Raji (cell line): ENCODE measurements around the gene SYNE4.

ENCODE experiments used
- POLR2A ChIP-seq: IDR thresholded peaks from 2 replicates; pipeline ENCODE4 v1.6.1; 2011; ENCODE audit warnings: low read depth, low read length, control low read depth; ENCODE audit not compliant: insufficient read depth

SYNE4 gene

DNA sequence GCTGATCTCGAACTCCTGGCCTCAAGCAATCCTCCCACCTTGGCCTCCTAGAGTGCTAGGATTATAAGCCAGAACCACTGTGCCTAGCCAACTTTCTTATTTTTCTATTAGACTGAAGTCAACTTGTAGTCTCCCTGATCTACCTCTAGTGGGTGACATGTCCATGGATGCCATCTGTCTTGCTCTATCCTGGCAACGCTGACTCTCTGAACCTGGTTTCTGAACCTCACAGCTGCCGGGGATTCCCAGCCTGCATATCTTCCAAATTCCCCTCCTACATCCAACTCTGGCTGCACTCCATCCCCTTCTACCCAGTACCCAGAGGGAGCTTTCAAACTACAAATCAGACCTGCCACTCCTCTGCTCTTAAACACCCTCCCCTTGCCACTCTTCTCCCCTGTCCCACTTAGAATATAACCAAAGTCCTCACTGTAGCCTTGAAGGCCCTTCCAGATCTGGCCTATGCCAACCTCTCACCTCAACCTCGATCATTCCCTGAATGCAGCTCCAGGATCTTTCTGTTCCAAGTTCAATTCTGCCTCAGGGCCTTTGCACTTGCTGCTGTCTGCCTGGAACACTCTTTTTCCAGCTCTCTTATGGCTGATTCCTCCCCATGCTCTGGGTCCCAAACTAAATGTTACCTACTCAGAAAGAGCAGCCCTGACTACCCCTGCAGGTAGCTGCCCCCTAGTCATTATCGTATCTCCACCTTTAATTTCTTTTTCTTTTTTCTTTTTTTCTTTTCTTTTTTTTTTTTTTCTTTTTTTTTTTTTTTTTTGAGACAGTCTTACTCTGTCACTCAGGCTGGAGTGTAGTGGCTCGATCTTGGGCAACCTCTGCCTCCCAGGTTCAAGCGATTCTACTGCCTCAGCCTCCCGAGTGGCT, 21.9 kb upstream of the SYNE4 start:
- no peak for TF ChIP-seq POLR2A

DNA sequence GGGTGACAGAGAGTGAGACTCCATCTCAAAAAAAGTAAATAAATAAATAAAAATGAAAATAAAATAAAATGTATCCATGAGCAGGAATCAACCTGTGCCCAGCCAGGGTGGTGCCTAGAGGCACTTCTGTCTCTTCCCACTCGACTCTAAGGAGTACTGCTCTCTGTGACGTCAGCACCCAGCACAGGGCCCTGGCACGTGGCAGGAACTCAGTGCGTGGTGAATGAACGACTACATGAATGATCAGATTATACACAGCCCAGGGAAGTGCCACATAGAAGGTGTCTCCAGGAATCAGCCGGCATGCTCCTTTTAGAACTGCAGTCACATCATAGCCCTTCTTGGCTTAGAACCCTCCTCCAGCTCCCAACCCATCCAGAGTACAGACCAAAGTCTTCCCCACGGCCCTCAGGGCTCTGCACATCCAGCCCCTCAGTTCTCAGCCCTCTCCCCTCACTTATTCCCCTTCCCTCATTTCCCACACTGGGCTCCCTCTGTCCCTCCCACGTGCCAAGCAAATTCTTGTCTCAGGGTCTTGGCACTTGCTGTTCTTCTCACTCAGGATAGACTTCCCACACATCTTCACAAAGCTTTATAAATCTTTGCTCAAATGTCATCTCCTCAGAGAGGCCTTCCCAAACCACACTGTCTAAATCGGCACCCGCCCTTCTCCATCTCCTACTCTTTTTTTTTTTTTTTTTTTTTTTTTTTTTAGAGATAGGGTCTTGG, 19.9 kb upstream of the SYNE4 start:
- no peak for TF ChIP-seq POLR2A

DNA sequence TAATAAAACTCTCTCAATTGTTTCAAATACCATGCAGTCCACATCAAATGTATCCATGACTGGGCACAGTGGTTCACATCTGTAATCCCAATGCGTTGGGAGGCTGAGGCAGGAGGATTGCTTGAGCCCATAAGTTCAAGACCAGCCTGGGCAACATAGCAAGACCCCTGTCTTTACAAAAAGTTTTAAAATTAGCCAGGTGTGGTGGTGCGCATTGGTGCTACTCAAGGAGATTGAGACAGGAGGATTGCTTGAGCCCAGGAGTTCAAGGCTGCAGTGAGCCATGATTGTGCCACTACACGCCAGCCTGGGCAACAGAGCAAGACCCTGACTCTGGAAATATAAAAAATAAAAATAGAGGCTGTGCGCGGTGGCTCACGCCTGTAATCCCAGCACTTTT, 19.1 kb upstream of the SYNE4 start:
- no peak for TF ChIP-seq POLR2A

DNA sequence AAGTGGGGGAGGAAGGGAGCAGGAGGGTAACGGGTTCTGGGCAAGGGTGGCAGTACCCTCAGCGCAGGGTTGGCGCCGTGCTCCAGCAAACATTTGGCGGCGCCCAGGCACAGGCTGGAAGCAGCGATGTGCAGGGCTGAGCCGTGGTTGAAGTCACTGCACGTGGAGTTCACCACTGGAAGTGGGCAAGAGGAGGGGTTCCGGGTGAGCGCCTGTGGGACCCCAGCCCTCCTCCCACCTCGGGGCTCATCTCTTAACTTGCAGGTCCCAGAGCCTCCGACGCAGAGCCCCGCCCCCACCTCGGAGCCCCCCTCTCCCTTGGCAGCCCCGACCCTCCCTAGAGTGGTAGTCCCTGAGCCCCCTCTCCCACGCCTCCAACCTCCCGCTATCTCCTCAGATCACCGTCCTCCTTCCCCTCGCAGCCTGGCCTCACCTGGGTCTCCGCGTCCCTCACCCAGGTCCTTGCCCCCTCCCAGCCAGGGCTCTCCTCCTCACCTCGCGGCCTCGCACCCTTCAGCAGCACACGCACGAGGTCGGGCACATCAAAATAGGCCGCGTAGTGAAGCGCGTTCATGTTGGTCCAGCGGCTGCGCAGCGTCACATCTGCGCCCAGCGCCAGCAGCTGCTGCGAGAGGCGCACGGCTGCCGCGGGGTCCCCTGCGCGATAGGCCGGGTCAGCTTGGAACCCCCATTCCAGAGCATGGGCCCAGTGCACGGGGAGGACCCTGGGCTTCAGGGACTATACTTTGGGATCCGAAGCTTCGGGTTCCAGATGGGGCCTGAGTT, 17.7 kb upstream of the SYNE4 start:
- no peak for TF ChIP-seq POLR2A

DNA sequence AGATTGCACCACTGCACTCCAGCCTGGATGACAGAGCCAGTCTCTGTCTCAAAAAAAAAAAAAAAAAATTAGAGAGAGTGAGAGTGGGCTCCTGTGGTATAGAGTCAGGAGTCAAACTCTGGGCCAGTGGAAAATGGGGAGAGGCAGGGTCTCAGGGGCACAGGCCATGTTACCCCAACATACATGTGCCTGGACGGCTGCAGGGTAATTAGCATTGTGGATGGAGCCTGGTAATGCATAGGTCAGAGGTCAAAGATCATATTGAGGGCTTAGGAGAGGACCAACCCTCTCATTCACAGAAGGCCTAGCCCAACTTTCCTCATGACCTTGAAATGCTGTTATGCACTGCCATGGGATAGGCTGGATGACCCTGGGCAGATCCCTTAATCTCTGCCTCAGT, 16.9 kb upstream of the SYNE4 start:
- TF ChIP-seq POLR2A = no peak

DNA sequence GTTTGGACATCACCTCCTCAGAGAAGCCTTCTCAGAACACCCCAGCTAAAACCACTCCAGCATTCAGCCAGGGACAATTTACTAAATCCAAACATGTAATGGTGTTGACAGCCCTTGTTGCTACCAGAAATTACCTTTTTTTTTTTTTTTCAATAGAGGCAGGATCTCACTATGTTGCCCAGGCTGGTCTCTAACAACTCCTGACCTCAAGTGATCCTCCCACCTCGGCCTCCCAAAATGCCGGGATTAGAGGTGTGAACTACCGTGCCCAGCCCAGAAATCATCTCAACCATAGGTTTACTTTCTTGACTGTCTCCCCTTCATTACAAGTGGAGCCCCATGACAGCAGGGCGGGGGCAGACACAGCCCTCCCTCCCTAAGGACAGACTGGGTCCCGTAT, 14.8 kb upstream of the SYNE4 start:
- no peak for TF ChIP-seq POLR2A

DNA sequence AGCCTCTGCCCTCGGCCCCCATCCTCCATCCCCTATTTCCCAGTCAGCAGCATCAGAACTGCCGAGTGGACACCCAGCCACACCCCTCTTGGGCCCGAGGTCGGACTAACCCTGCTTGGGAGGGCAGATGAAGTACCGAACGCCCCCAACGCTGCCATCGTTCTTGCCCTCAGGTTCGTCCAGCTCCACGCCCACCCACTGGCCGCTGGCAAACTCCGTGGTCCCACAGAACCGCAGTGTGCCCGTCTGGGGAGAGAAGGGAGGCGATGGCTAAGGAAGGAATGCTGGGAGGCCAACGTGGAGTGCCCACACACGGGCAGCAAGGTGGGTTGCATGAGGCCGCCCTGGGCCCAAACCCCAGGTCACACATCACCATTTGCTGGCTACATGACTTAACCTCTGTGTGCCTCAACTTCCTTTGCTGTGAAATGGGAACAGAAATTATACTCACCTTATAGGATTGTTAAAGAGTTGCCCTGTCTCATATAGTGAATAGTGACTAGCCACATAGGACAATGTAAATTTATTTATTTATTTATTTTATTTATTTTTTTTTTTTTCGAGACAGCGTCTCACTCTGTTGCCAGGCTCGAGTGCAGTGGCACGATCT, 10.6 kb upstream of the SYNE4 start:
- no peak for TF ChIP-seq POLR2A

DNA sequence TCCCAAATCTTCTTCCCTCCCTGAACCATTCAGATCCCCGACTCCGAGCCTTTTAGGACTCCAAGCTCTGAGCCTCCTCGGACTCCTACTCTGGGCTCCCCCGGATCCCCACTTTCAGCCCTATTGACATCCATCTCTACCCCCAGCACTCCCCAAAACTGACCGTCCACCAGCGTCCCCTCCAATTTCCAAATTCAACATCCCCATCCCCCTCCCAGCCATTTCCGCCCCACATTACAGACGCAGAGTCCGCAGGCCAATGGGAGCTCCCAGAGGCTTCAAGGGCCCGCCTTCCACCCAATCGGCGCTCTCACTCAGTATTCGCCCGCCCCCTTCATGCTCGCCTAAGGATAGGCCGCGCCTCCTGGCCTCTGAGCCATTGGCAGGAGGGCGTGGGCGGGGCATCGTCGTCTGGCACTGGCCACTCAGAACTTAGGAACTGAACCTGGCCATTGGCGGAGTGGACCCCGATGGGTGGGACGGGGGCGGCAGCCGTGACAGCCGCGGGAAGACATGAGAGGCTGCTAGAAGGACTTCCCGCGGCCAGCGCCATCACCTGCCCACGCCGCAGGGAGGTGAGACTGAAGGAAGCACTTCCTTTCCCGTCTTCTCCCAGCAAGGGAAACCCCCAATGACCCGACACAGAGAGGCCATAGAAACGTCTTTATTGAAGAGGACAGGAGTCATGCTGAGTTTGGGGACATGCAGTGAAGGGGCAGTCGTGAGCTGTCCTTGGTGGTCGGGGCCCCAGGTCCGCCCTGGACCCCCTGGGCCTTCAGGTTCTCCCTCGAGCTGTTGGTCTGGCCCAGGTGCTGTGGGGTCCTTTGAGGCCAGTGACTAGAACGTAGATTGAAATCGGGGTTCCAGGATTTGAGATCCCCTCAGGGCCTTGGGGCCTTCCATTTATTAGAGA, 5.7 kb upstream of the SYNE4 start, which contains the start of gene ALKBH6:
Gene ALKBH6 (minus strand): TSS at position 202 of the 913 bp plus-strand sequence. CDS start 816 bp downstream, outside the sequence.
- peak; percentile 78 for TF ChIP-seq POLR2A

DNA sequence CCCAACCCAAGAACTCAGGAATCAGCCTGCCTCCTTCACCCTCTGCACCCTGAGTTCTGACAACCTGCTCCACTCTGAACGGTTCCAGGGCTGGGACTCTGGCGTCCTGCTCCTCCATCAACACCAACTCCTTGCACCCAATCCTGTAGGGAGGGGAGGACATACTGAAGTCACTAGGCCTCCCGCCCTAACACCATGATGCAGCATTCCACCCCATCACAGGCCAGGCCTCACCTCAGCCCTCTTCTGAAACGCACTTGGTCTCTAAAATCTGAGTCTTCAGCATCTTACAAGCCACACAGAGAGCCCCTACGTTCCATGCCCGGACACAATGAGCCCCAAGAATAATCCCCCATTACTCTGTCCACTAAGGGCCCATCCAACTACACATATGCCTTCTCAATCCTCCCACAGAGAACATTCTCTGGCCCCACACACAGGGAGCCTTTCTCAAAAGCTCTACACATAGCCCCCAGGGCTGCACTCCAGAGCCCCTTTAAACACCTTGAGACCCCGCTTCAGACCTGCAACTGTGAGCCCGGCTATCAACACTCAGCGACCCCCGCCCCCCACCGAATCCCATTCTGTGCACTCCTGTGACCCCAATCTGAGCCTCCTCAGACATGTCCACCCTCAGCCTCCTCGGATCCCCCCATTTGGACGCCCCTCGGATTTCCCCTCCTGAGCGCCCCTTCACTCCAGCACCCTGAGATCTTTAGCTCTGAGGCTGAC, 4.8 kb upstream of the SYNE4 start:
- no peak for TF ChIP-seq POLR2A

DNA sequence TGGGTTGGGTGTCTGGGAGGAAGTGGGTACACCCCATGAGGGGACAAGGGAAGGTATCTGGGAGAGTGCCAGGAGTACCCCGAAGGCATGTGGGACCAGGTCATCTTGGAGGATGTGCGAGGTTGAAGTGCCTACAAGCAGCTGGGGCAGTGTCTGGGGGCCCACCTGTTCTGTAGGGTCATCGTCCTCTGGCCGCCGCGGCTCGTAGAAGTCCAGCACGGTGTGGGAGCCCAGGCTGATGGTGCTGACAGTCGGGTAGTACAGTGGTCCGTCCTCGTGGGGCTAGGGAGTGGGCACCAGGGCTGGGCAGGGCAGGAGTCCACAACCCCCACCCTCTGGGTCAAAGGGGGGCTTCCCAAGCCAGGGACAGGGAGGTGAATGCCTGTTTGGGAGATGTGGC, 1.8 kb upstream of the SYNE4 start:
- TF ChIP-seq POLR2A = no peak

DNA sequence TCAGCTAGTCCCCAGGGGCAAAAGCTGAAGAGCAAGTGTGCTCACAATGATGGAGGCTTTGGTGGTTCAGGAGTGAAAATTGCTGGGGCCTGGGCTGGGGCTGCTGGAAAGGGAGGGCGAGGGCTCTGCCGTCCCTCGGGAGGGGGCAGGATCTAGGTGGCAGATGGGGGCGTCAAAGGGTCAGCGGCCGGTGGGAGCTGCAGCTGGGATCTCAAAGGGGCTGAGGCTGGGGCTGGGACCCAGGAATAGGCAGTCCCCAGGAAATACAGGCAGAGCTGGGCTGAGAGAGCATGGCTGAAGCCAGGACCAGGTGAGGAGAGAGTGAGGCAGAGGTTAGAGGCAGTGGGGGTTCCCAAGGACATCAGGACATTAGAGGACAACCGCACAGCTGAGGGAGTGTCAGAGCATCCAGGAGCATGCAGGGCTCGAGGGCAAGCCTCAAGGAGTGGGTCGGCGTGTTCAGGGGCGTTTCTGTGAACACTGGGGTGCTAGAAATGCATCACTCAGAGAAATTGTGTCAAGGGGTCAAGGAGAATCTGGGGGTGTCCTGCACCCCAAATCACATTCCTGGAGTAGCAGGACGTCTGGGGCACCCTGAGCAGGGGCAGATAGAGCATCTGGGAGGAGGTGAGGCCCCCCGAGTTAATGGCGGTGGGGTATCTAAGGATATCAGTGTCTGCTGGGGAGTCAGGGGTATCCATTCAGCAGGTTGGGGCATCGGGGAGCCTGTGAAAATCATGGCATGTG, 1.2 kb upstream of the SYNE4 start:
- no peak for TF ChIP-seq POLR2A

DNA sequence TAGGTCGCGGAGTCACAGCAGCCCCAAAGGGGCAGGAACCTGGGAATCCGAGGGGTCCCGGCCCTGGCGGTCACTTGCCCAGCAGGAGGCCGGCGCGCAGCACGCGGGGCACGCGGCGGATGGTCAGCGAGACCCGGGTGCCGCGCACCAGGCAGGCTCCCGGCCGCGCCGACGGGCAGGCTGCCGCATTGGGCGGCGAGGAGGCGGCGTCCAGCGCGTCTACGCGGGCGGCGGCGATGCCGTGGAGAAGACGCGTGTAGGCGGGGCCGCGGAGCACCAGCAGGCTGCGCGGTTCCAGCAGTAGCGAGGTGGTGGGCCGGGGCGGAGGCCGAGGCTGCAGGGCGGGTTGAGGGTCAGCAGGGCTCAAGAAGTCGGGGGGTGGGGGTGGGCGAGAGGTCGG, 607 bp upstream of the SYNE4 start:
- no peak for TF ChIP-seq POLR2A

DNA sequence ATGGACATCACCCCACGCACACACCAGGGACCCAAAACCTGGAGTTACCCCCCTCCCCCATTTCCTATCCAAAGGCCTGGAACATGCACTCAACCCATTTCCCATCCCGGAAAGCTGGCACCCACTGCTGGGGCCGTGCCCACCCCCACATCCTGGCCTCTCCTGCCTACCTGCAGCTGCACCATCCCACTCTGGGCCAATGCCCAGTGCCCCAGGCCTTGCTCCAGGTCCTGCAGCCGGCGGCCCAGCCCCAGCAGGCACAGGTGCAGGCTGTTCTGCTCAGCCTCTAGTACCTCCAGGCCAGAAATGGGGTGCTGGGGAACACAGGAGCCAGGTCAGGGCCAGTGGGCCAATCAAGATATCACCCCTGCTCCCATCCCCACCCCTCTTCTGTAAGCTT, 1.7 kb downstream of the SYNE4 start:
- TF ChIP-seq POLR2A = no peak
